ENCODE data around the gene SIRT2.
"Not testable (repeated sequence)": the region's sequence is repeated elsewhere in the genome, so short reads cannot be mapped to it uniquely, and the experiment has no call there.

Gene SIRT2

DNA sequence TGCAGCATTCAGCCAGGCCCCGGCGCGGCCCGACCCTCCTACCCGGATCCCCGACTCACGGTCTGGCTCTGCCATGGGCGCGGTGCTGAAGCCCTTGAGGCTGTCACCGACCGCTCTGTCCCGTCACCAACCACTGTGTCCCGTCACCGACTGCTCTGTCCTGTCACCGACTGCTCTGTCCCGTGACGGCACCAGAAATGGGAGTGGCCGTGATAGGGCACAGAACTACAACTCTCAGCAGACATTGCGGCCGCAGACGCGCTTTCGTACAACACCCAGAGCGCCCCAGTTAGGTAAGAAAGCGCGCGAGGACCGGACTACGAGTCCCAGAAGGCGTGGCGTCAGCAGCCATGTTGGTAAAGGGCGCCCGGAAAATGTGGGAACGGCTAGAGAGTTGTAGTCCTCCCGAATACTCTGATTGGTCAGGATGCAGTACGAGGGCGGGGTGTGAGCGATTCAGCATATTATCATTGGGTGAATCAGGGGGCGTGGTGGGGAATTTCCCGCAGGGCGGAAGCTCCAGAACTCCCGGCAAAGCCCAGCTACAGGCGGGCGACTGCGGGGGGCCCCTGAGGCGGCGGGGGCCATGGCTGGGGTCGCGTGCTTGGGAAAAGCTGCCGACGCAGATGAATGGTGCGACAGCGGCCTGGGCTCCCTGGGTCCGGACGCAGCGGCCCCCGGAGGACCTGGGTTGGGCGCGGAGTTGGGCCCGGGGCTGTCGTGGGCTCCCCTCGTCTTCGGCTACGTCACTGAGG lies at the start of gene SIRT2, which contains the start of gene NFKBIB:
Gene SIRT2 (minus strand): TSS at position 172 of the 755 bp plus-strand sequence. CDS start 97 bp downstream, at position 75.
Gene NFKBIB (plus strand): TSS at position 523 of the 755 bp plus-strand sequence. CDS start 64 bp downstream, at position 587.
- peak; percentile 100 for DNase-seq (ENCODE audit: low spot score)

DNA sequence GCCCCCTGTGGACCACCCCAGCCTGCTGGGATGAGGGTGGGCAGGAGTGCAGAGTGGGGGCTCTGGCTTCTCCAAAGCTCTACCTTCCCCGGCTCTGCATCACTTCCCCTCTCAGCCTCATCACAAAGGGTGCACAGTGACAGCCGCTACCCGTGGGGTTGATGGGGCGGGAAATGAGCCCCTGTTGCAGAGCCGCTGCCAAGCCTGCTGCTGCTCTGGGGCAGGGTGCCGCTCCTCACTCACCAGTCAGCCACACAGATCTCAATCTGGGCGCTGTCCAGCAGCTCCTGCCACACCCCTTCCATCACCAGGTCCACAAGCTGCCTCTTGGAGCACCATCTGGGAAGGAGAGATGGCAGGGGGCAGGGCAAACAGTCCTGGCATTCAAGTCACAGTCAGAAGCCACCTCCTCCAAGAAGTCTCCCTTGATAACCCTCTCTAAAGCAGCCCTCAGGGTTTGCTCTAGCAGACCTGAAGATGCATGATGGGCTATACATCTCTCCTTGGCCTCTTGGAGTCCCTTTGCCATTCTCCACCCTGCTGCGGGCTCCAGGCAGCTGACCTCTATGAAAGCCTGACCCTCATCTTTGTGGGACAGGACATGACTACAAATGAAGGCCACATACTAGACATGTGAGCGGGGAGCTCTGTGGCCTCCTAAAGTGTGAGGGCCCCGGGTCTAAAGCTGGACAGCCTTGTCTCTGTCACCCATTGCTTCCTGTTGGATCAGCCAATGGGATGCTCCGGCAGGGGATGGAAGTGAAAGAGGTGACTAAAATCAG lies 47.0 kb upstream of the SIRT2 start:
- DNase-seq (ENCODE audit: low spot score), result peak; percentile 16

DNA sequence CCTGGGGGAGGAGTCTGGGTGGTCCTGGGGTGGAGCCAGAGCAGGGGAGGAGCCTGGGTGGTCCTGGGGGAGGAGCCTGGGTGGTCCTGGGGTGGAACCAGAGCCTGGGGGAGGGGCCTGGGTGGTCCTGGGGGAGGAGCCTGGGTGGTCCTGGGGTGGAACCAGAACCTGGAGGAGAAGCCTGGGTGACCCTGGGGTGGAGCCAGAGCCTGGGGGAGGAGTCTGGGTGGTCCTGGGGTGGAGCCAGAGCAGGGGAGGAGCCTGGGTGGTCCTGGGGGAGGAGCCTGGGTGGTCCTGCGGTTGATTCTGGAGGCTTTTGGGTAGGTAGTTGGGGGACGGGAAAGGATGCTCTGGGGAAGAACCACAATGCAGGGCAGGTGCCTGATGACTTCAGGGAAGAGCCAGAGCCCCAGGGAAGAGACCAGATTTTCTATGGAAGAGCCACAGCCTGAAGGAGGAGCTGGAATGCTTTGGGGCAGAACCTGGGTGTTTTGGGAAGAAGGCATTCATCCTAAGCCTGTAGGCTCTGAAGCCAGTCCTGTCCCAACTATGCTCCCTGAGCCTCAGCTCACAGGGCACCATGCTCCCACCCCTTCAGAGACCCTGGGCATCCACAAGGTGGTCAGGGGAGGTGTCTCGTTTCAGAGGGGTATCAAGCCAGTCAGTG lies 46.3 kb upstream of the SIRT2 start:
- peak; percentile 73 for DNase-seq (ENCODE audit: low spot score)

DNA sequence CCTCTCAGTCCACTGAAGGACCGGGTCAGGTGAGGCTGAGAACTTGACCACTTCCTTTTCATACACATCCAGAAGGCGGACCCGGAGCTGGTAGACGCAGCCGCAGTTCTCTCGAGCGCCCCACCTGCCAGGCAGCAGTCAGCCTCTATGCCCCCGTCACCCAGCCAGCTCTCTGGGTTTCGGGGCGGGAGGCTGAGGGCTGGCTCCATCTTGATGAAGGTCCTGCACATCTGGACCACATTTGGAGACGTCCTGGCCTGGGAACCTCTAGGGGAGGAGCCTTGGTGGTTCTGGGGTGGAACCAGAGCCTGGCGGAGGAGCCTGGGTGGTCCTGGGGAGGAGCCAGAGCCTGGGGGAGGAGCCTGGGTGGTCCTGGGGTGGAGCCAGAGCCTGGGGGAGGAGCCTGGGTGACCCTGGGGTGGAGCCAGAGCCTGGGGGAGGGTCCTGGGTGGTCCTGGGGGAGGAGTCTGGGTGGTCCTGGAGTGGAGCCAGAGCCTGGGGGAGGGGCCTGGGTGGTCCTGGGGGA lies 45.6 kb upstream of the SIRT2 start:
- peak; percentile 56 for DNase-seq (ENCODE audit: low spot score)

DNA sequence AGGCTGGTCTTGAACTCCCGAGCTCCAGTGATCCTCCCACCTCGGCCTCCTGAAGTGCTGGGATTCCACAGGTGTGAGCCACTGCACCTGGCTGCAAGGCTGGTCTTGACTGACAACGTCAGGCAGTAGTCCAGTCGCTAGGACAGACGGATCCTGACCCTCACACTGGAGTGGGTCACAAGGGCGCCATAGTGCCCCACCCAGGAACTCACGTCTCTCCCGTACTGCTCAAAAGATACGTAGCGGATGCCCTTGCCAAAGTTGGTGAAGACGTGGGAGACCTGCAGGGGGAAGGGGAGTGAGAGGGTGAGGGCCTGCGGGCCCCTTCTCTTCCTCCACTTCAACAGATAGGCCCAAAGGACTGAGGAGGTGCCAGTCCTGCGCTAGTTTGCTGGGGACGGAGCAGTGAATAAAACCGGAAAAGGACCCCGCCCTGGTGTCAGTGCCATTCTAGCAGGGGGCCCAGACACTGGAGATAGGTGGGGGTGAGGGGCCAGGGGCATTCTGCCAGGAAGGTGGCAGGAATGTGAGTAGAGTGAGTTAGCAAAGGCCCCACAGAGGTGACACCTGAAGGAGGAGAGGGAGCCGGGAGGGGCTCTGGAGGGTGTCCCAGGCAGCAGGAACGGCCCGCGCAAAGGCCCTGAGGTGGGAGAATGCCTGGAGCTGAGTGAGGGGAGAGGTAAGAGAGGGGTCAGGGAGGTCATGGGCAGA lies 43.2 kb upstream of the SIRT2 start:
- no peak for DNase-seq (ENCODE audit: low spot score)

DNA sequence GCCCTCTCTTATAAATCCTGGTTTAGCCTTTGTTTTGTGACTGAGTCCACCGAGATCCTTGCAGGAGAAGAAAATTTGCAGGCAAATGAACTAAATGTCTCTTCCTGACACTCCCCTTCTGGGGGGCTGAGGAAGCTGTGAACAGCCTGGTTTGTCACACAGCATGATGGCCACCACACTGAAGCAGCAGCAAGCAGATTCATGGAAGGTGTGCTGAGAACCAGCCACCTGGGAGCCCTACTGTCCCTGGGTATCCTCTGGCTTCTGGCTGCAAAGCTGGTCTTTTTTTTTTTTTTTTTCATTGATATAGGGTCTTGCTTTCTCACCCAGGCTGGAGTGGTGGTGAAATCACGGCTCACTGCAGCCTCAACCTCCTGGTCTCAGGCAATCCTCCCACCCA lies 42.6 kb upstream of the SIRT2 start:
- no peak for DNase-seq (ENCODE audit: low spot score)

DNA sequence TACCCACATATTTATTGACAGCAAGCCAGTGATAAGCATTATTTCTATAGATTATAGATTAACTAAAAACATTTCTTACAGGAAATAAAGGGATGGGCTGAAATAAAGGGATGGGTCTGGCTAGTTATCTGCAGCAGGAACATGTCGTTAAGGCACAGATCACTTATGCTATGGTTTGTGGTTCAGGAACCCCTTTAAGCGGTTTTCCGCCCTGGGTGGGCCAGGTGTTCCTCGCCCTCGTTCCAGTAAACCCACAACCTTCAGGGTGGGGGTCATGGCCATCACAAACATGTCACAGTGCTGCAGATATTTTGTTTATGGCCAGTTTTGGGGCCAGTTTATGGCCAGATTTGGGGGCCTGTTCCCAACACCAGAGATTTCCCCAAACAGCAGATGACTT lies 42.0 kb upstream of the SIRT2 start:
- DNase-seq (ENCODE audit: low spot score), result not testable (repeated sequence)

DNA sequence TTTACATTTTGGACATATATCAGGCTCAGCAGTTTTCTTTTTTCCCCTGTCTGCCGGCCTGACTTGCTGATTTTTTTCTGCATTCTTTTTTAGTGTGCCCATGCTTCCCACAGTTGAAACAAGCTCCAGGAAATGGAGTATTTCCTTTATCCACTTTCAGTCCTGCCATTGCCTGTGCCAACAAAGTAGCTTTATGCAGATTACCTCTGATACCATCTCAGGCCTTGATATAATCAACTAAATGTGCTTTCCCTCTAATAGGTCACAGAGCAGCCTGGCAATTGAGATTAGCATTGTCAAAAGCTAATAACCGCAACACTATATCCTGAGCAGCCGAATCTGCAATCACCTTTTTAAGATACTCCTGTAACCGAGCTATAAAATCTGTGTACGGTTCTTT lies 40.5 kb upstream of the SIRT2 start:
- DNase-seq (ENCODE audit: low spot score), result no peak

DNA sequence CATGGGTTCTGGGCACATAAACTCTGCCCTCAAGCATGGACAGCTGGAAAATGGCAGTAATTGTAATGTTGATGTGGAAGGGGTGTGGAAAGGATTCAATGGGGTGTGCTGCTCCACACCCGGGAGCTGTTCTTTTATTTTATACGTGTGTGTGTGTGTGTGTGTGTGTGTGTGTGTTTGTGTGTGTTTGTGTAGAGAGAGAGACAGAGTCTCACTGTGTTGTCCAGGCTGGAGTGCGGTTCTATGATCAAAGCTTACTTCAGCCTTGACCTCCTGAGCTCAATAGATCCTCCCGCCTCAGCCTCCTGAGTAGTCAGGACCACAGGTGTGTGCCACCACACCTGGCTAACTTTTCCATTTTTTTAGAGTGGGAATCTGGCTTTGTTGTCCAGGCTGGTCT lies 34.1 kb upstream of the SIRT2 start:
- DNase-seq (ENCODE audit: low spot score), result no peak

DNA sequence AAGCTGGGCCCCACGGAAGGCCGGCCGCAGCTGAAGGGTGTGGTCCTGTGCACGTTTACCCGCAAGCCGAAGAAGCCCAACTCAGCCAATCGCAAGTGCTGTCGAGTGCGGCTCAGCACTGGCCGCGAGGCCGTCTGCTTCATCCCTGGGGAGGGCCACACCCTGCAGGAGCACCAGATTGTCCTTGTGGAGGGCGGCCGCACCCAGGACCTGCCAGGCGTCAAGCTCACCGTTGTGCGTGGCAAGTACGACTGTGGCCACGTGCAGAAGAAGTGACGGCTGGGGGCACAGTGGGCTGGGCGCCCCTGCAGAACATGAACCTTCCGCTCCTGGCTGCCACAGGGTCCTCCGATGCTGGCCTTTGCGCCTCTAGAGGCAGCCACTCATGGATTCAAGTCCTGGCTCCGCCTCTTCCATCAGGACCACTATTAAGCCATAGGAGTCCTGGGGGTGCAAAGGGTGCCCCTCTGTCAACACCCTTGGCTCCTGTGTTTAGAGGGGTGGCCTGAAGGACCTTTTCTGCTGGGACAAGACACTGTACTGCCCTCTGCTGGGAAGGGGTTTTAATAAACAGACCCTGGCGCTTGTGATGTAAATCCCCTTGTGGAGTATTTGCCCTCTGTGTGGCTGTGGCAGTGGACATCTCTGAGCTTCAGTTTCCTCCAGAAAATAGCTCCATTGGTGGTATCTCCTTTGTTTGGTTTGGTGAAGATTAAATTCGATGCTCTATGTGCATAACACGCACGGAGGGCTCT lies 33.2 kb upstream of the SIRT2 start:
- peak; percentile 72 for DNase-seq (ENCODE audit: low spot score)

DNA sequence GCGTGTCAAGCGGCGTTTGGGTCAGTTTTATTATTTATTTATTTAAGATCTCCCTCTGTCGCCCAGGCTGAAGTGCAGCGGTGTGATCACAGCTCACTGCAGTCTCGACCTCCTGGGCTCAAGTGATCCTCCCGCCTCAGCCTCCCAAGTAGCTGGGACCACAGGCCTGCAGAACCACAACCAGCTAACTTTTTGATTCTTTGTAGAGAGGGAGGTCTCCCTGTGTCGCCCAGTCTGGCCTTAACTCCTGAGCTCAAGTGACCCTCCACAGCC lies 32.0 kb upstream of the SIRT2 start:
- no peak for DNase-seq (ENCODE audit: low spot score)

DNA sequence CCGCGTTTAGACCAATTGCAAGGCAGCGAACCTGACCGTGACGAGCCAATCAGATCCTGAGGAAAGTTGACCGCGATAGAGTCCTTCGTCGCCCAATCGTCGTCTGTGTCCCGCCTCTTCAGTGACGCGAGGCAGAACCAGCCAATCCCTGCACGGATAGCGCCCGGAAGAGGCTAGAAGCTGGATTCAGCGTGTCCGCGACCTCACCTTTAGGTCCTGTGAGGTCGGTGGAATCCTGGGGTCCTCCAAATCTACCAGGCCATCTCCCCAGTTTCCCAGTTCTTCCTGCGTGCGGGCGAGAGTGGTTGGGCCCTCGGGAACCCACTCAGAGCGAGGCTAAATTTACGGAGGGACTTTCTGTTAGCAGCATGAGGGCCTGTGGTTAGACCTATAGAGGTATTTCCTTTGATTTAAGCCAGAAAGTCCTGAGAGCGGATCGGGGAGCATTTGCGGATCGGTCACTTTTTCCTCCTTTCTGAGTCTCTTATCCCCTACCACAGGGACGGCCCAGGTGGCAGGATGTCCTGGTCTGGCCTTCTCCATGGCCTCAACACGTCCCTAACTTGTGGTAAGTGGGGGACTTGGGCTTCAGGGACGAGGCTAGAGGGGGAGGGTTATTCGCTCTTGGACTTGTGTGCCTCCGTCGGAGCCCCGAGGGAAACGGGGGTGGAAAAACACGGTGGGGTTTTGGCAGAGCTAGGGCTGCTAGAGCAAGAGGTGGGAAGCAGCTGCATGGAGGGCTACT lies 31.5 kb upstream of the SIRT2 start, which contains the start of gene MRPS12:
Gene MRPS12 (plus strand): TSS at position 169 of the 745 bp plus-strand sequence. CDS start 351 bp downstream, at position 520.
- DNase-seq (ENCODE audit: low spot score), result peak; percentile 99

DNA sequence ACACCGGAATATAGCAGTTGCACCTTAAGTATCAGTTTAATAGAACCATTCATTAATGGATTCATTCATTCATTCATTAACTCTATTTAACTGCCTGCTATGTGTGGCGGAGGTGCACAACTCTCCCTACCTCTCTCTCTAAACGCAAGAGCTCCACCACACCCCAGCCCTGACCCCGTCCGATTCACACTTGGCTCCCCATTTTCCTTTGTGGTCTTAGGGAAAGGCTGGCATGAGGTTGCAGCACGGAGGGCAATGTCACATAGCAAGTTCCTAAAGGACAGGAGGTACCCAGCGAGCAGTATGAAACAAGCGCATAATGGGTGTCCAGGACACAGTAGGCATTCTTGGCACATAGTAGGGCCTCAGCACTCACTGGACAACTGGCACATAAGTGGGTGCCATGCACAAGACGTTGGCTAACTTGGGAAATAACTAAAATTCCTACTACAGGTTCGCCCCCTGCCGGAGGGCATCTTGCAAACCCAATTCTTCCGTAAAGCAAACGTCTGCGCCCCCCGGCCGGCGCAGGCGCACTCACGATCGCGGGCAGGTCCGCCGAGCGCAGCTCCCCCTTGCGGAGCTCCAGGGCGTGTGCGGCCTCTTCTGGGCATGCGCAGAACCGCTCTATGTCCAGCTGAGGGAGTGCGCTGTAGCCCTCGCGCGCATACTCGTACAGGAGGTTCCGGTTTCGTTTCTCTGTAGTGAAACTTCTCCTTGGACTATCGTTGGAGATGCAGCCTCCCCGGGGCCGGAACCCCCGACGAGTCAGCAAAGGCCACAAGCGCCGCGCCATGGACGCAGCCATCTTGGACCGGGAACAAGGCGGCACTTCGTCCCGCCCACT lies 30.7 kb upstream of the SIRT2 start, which contains the start of gene SARS2:
Gene SARS2 (minus strand): TSS at position 835 of the 847 bp plus-strand sequence. CDS start 27 bp downstream, at position 808.
- peak; percentile 93 for DNase-seq (ENCODE audit: low spot score)

DNA sequence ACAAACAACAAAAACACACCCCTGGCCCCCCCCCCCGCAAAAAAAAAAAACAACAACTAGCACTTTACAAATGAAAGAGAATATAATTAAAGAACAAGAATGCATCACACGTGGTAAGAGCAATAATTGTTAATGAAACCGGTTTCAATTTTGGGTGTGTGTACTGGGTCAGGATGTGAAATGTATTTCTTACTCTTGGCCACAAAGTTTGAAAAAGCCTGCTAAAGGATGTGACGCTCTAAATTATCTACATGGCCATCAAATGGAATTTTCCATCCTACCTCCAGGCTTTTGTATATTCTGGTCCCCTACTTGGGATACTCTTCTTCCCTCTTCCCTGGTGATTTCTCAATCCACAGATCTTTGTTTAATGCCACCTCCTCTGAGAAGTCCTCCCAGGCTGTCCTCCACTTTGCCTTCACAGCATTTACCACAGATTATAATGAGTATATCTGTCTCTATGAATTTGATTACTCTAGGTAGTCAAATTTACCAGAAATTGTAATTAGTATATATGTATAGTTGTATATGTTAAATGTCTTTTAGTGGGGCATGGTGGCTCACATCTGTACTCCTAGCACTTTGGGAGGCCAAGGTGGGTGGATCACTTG lies 29.1 kb upstream of the SIRT2 start:
- no peak for DNase-seq (ENCODE audit: low spot score)

DNA sequence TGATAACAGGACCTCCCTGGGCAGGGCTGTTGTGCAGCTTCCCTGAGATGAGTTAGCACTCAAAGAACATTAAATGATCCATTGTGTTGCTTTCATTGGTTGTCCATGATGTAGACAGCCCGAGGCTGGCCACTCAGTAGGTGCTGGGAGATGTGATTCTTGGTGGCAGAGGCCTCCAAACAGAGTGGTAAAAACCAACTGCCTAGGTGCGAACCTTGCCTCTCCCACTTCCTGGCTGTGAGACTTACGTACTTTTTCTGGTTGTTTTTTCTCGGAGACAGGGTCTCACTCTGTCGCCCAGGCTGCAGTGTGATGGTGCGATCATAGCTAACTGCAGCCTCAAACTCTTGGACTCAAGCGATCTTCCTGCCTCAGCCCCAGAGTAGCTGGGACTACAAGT lies 25.0 kb upstream of the SIRT2 start:
- DNase-seq (ENCODE audit: low spot score), result no peak

DNA sequence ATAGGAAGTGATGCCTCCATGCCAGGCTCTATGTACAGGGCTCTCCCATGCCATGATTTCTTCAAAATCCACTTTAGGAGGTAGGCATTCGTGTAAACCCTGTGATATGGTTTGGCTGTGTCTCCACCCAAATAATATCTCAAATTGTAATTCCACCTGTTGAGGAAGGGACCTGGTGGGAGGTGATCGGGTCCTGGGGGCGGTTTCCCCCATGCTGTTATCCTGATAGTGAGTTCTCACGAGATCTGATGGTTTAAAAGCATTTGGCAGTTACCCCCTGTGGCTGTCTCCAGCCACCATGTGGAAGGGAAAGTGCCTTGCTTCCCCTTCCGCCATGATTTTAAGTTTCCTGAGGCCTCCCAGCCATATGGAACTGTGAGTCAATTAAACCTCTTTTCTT lies 23.1 kb upstream of the SIRT2 start:
- DNase-seq (ENCODE audit: low spot score), result no peak

DNA sequence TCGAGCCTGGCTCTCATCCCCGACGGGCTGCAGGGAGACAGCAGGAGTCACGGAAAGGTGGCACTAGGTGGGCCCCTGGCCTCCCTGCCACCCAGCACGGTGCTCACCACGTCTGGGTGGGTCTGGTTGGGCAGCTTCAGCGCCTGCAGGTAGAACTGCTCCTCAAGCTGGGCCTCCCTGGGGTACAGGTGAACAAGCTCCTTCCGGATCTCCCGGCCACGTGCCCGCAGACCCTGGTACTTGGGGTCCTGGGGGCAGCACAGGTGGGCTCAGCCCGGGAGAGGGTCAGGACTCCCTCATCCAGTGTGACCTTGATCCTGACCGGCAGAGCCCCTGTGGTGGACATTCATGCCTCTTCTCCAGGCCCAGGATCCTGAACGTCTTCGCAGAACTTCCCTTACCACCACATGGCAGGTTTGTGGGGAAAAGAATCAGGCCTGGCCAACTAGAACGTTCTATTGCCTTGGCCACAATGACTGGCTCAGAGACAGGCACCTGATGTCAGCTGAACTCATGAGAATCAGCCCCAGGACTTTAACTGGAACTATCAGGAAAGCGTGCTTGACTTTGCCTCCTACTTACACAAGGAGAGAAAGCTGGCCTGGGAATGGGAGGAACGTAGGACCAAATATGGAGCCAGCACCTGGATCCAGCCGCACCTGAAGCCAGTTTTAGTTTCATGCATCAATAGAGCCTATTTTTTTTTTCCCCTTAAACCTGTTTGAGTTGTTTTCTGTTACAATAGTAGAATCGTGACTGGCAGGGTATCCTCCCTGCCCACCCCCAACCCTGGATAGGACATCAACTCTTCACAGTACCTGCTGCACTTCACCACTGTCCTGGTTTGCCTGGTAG lies 22.2 kb upstream of the SIRT2 start:
- DNase-seq (ENCODE audit: low spot score), result no peak
